Activated naive CD4-positive, alpha-beta T cell treated with anti-CD3 and anti-CD28 coated beads, Interleukin-2, amount 50 U/mL, for 24 hours (primary cell): ENCODE results near the gene USP2.
"Not testable (repeated sequence)": the region's sequence is repeated elsewhere in the genome, so short reads cannot be mapped to it uniquely, and the experiment has no call there.

Source experiments
- H3K27ac Mint-ChIP-seq: one replicate; pipeline ENCODE4 v1.8.0; 2021; ENCODE audit warnings: mild to moderate bottlenecking, mixed read lengths
- H3K27me3 Mint-ChIP-seq: one replicate; pipeline ENCODE4 v1.8.0; 2021; ENCODE audit warnings: mixed read lengths
- H3K36me3 Mint-ChIP-seq: one replicate; pipeline ENCODE4 v1.8.0; 2021; ENCODE audit warnings: mixed read lengths
- H3K4me1 Mint-ChIP-seq: one replicate; pipeline ENCODE4 v1.8.0; 2021; ENCODE audit warnings: mixed read lengths
- H3K4me3 Mint-ChIP-seq: one replicate; pipeline ENCODE4 v1.8.0; 2021; ENCODE audit warnings: mild to moderate bottlenecking, mixed read lengths
- H3K9me3 Mint-ChIP-seq: one replicate; pipeline ENCODE4 v1.8.0; 2021; ENCODE audit warnings: mixed read lengths

USP2 gene

DNA sequence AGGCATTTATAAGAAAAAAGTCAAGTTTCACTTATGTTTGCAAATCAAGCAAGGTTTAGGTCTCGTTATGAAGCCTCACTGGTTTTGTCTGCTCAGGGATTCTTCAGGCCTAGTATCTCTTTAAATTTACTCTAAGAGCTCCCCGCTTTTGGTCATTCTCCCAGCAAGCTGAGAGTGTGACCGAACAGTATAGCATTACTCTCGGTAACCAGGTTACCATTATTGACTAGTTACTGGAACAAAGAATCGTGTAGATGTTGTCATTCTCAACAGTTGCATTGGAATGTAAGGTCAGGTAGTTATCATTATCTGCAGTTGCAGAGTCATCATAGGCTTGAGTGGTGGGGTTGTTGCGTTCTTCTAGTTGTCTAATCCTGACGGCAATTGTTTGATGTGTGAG, 9.8 kb upstream of the USP2 start:
- Mint-ChIP-seq H3K36me3 (no peaks in the 10 kb centered on the region), H3K4me1 (no peaks in the 10 kb centered on the region), H3K27ac (no peak overlapping the region), H3K9me3 (no peaks in the 10 kb centered on the region), H3K4me3 (no peak overlapping the region), H3K27me3 (peaks cover 4% of the 10 kb centered on the region)

DNA sequence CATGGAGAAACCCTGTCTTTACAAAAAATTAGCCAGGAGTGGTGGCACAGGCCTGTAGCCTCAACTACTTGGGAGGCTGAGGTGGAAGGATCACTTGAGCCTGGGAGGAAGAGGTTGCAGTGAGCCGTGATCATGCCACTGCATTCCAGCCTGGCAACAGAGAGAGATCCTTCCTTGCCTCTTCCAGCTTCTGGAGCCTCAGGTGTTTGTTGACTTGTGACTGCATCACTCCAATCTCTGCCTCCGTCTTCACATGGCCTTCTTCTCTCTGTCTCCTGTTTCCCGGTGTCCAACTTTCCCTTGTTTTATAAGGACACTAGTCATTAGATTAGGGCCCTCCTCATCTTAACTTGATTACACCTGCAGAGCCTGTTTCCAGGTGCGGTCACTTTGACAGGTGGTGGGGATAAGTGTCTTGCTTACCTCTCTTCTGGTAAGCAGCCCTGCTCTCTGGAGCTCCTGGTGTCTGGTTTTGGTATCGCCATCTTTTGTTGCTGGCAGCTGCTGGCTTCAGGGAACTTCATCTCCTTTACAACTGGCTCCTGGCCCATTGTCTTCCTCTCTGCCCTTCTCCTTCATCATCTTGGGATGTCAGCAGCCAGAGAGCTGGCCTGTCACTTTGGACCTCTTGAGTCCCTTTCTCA, 8.2 kb upstream of the USP2 start:
- Mint-ChIP-seq H3K9me3 (no peaks in the 10 kb centered on the region), H3K27me3 (no peaks in the 10 kb centered on the region), H3K36me3 (no peaks in the 10 kb centered on the region), H3K27ac (no peak overlapping the region), H3K4me3 (no peak overlapping the region), H3K4me1 (no peaks in the 10 kb centered on the region)

DNA sequence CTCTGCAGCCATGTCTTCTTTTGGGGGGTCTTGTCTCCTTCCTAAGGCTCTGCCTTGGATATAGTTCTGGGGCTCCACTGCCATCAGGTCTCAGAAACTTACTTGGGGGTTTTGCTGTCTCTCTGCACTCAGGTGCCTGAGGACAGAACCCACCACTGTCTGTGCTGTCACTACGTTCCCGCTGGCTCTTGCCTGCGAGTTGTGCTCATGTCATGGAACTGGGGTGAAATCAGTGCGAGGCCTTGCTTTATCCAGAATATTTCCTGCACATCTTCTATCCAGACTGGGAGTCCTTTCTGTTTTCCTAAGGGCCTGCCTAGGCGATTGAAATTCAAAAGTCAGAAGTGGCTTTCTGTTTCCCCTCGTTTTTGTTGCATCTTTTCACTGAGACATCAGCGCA, 6.6 kb upstream of the USP2 start:
- Mint-ChIP-seq H3K36me3 (no peaks in the 10 kb centered on the region), H3K4me1 (no peaks in the 10 kb centered on the region), H3K27me3 (no peaks in the 10 kb centered on the region), H3K4me3 (no peak overlapping the region), H3K27ac (no peak overlapping the region), H3K9me3 (no peaks in the 10 kb centered on the region)

DNA sequence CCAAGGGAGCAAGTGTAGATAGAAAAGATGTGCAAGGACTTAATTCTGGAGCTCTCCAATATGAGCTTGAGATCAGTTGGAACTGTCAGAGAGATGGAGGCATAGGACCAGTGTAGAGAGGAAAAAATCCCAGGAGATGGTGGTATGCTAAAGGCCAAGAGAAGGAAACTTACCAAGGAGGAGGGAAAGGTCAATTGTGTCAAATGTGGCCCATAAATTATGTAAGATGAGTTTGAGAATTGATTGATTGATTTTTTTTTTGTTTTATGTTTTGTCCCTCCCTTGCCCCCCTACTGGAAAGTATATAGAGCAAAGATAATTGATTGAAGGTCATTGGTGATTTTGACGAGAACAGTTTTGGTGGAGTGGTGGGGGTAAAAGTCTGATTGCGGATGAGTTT, 2.8 kb upstream of the USP2 start:
- no peaks in the 10 kb centered on the region for H3K4me1 Mint-ChIP-seq

DNA sequence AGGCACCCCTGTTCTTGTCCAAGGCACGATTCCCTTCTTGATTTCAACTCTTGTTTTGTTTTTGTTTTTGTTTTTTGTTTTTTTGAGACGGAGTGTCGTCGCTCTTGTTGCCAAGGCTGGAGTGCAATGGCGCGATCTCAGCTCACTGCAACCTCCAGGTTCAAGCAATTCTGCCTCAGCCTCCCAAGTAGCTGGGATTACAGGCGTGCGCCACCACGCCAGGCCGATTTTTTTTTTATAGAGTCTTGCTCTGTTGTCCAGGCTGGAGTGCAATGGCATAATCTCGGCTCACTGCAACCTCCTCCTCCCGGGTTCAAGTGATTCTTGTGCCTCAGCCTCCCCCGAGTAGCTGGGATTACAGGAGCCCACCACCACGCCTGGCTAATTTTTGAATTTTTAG, 1.0 kb upstream of the USP2 start:
- not testable (repeated sequence) for H3K9me3 Mint-ChIP-seq, H3K36me3 Mint-ChIP-seq

More for the DNA sequence above, 2.8 kb upstream of the USP2 start:
- Mint-ChIP-seq H3K36me3 (no peaks in the 10 kb centered on the region), H3K27me3 (no peaks in the 10 kb centered on the region), H3K27ac (no peak overlapping the region), H3K4me3 (no peak overlapping the region), H3K9me3 (no peaks in the 10 kb centered on the region)

DNA sequence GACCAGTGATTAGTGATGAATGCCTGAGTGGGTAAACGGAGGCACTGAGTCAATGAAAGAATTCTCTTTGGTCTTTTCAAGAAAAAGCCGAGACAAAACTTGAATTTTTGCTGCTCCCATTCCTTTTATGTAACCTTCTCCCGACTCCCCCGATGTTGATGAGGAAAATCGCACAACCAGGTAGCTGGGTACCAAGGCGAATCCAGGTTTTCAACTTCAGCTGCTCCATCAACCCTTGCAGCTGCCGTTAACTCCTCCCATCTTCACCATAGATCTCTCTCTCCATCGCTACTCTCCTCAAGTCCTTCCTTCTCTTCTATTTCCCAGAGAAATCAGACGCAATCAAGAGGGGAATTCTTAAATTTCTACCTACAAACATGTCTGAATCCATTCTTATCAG, 611 bp upstream of the USP2 start:
- H3K36me3 Mint-ChIP-seq, result no peaks in the 10 kb centered on the region
- no peak overlapping the region for H3K4me3 Mint-ChIP-seq
- no peak overlapping the region for H3K27ac Mint-ChIP-seq
- no peaks in the 10 kb centered on the region for H3K27me3 Mint-ChIP-seq
- H3K4me1 Mint-ChIP-seq, result no peaks in the 10 kb centered on the region
- no peaks in the 10 kb centered on the region for H3K9me3 Mint-ChIP-seq

More for the DNA sequence above, 1.0 kb upstream of the USP2 start:
- H3K4me3 Mint-ChIP-seq, H3K27me3 Mint-ChIP-seq, H3K27ac Mint-ChIP-seq, H3K4me1 Mint-ChIP-seq: not testable (repeated sequence)

DNA sequence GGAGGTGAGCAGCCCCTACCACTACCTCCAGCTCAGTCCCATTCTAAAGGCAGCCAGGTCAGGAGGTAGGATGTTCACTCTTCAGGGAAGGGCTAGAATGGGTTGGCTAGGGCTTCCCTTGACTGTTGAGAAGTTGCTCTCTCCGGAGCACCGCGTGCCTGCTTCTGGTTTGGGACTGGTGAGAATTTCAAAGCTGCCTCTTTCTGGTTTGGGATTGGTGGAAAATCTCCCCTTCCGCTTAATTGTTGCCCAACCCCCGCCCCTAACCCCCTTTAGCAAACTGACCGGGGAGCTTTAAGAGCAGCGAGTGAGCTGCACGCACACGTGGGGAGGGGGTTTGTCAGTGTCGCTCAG, 686 bp downstream of the USP2 start:
- H3K36me3 Mint-ChIP-seq, result no peaks in the 10 kb centered on the region
- H3K27me3 Mint-ChIP-seq, result no peaks in the 10 kb centered on the region
- no peak overlapping the region for H3K27ac Mint-ChIP-seq
- H3K9me3 Mint-ChIP-seq, result no peaks in the 10 kb centered on the region
- no peak overlapping the region for H3K4me3 Mint-ChIP-seq
- H3K4me1 Mint-ChIP-seq, result no peaks in the 10 kb centered on the region

DNA sequence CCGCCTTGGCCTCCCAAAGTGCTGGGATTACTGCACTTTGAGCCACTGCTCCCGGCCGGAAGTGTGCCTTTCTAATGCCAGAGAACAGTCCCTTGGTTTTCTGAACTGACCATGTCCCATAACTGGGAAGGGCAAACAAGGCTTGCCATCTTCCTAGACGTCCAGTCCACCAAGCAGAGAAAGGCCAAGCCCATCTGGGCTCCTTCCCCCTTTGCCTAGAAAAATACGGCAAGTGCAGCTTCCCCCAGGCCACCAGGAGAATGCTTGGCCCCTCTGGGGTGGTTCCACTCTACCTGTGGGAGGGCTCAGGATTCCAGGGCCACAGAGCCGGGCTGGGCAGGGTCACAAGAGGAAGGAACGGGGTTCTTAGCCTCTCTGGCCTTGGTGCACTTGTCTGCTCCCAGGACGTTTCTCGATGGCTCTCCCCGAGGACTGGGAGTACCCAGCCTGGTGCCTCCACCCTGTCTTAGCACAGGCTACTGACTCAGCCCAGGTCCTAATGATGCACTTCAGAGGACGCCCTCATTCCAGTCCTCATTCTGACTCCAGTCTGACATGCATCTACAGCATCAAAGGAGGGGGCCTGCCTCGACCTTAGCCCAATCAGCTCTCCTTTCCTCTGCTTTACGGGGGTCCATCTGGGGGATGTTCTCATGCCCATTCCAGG, 1.2 kb downstream of the USP2 start:
- no peak overlapping the region for H3K27ac Mint-ChIP-seq
- H3K27me3 Mint-ChIP-seq, result no peaks in the 10 kb centered on the region
- no peak overlapping the region for H3K4me3 Mint-ChIP-seq
- no peaks in the 10 kb centered on the region for H3K36me3 Mint-ChIP-seq
- no peaks in the 10 kb centered on the region for H3K9me3 Mint-ChIP-seq
- H3K4me1 Mint-ChIP-seq, result no peaks in the 10 kb centered on the region

DNA sequence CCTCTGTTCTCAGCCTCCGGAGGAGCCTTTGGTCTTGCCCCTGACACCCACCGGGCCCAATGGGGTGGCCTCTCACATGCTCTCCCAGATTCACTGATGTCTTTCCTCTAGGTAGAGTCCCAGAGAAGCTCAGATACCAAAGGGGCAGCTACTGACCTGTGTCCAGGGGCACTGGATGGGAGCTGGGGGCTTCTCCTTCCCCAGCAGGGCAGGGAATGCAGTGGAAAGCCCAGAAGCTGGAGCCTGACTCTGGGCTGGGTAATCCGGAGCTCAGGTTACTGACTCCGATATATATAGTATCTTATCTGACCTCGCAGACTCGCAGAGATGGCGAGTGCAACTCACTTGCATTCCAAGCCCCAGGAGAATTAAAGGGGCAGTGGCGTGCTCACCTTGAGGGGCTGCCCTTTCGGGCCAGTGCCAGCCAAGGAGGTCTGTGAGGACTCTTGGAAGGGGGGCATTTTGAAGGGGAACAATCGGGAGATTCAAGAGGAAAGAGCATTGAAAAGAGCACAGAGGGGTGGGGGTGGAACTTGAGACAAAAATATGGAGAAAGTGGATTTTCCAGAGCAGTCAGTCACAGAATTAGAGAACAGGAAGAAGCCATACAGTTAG, 2.5 kb downstream of the USP2 start:
- Mint-ChIP-seq H3K36me3 (no peaks in the 10 kb centered on the region), H3K4me3 (no peak overlapping the region), H3K27me3 (no peaks in the 10 kb centered on the region), H3K4me1 (no peaks in the 10 kb centered on the region), H3K9me3 (no peaks in the 10 kb centered on the region), H3K27ac (no peak overlapping the region)

DNA sequence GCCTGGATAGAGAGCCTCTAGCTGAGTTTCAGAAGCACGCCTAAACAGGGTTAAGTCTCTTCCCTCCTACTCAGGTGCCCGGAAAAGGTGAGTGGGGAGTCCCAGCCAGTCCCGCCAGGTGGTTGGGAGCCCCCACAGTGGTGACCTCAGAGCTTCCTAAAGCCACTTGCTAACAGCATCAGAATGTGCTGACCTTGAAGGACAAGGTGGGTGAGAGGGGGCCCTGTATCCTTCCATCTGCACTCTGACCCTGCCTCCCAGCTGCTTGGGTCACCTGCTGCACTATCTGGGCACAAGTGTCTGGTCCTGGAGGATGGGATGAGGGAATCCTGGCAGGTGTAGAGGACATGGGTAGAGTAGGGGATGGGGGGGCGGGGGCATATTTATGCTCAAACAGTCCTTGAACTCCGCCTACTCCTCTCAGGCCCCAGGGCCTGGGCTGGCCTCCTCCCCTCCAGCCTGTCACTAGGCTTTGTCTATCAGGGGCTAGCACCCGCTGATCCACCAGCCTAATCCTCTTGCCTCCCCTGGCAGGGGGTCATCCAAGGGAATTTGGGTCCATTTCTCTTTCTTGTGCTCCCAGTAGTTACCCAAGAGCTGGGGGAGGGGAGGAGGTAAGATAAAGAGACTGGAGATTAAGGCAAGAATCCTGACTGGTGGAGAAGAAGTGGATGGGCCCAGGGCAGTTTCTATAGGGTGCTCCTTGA, 3.4 kb downstream of the USP2 start:
- Mint-ChIP-seq H3K27ac (no peak overlapping the region), H3K4me3 (no peak overlapping the region), H3K36me3 (no peaks in the 10 kb centered on the region), H3K4me1 (no peaks in the 10 kb centered on the region), H3K27me3 (no peaks in the 10 kb centered on the region), H3K9me3 (no peaks in the 10 kb centered on the region)

DNA sequence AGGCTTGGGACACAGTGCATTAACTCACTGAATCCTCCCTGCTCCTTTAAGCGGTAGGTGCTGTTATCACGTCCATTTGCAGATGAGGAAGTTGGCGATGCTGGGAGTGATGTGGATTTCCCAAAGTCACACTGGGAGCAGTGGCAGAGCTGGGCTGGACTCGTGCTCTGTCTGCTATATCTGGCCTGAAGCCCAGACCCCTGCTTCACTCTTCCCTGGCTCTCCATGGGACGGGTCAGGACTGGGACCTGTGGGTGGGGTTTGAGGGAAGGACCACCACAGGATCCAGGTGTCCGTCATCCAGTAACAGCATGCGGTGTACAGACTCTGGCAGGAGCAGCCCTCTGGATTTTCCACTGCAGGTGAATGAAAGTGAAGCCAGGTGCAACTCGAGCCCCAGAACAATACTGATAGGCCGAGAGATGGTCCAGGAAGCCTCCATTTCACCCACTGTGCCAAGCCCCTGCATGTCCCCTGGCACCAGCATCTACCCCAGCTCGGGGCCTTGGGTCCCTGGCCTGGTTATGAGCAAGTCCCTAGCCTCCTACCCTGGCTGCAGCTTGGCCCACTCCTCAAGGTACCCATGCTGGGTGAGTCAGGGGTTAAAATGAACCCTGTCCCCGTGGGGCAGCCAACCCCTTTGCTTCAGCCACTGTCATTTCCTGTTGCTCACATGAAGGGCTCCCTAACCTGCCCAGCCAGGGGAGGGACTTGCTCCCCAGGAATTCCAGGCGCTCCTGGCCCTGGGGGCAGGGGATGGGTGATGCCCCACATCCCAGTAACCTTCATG, 4.2 kb downstream of the USP2 start:
- H3K27me3 Mint-ChIP-seq, result no peaks in the 10 kb centered on the region
- H3K4me1 Mint-ChIP-seq, result no peaks in the 10 kb centered on the region
- H3K36me3 Mint-ChIP-seq, result no peaks in the 10 kb centered on the region
- H3K9me3 Mint-ChIP-seq, result no peaks in the 10 kb centered on the region
- no peak overlapping the region for H3K27ac Mint-ChIP-seq
- no peak overlapping the region for H3K4me3 Mint-ChIP-seq

DNA sequence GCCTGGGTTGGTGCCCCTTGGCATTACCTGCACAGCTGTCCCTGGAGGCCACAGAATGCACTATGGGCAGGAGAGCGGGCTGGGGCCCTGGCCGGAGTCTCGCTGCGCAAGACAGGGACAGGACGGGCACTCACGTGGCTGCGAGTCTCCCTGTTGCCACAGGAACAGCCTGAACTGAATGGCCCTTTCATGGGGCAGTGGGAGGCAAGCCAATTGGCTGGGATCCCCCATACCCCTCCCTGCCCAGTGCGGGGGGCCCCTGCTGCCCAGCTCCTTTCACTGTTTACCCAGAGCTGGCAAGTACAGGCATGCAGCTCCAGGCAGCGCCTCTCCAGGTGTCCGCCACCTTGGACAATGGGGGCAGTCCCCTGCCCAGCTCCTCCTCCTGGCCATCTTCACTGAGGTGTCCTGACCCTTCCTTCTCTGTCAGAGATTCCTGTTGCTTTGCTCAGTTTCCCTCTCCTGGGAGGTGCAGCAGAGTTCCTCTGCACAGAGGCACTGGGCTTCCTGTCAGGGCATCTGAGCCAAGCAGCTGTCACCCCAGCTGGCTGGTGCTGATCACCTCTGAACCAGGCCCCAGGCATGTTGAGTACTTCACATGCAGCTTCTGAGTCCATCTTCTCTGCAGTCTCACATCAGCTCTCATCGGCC, 5.2 kb downstream of the USP2 start:
- Mint-ChIP-seq H3K27ac (no peak overlapping the region), H3K4me3 (no peak overlapping the region), H3K36me3 (no peaks in the 10 kb centered on the region), H3K9me3 (no peaks in the 10 kb centered on the region), H3K27me3 (no peaks in the 10 kb centered on the region), H3K4me1 (no peaks in the 10 kb centered on the region)

DNA sequence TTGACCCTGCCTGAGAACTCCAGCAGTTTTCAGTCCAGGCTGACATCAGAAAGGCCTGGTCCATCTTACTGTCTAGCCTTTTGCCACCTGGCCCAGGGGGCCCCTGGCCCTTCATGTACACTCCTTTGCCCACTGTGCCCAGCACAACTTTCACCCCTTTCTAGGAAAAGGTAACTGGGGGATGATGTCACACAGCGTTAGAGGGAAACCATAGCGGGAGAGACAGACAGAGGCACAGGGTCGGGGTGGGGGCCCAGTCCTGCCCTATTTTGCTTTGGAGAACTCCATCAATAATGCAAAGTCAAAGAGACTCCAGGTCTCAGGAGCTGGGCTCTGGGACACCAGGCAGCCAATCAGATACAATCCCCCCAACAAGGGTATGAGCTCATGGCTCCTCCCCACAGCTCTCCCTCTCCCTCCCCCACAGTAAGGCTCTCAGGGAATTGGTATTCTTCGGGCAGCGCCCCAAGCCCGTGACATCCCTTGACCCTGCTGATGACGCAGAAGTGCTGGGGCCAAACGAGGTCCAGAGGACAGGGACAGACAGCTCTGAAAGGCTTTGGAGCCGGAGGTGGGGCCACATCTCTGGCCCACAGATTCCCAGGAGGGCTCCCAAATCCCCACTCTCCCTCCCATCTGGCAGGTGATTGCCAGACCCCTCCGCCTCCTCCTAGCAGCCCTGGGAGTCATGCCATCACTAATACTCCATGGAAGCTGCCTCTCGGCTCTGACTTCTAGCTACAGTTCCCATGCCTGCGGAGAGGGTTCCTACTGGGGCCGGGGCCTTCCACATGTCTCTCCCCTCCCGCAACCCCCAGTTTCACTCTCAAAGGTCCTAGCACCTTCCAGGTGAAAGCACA, 5.9 kb downstream of the USP2 start:
- Mint-ChIP-seq H3K36me3 (no peaks in the 10 kb centered on the region), H3K4me1 (no peaks in the 10 kb centered on the region), H3K9me3 (no peaks in the 10 kb centered on the region), H3K27me3 (no peaks in the 10 kb centered on the region), H3K4me3 (no peak overlapping the region), H3K27ac (no peak overlapping the region)

DNA sequence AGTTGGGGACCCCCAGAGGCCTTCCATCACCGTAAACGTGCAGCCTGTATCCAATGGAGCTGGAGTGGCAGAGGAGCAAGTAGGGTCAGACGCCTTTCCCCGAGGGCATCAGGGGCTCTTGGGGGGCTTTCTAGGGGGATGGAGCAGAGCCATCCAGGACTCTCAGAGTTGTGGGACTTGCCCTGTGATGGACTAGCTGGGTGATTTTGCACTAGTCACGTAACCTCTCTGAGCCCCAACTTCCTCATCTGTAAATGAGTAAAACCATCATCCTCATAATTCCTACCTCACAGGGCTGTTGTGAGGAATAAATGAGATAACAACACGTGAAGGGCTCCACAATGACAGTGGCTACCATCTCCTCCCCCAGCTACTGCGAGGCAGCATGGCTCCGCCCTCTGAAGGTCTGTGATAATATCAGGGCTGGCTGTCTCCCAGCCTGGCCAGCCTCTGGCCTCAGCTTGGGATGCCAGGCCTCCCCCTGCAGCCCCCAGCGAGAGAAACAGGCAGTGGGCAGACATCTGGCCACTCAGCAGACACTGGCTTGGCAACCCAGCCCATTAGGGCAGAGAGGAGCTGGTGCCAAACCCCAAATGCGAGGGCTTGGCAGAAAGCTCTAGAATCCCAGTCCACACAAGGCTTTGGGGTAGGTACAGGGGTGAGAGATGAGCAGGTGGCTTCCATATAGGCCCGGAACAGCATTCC, 6.7 kb downstream of the USP2 start:
- Mint-ChIP-seq H3K27ac (no peak overlapping the region), H3K36me3 (no peaks in the 10 kb centered on the region), H3K9me3 (no peaks in the 10 kb centered on the region), H3K27me3 (peaks cover 4% of the 10 kb centered on the region), H3K4me3 (no peak overlapping the region), H3K4me1 (no peaks in the 10 kb centered on the region)
